SIG-M5 treated with dmso at 0.1 percent for 504 hours (cell line): Measurements from ENCODE around the gene TRAF3IP1.
"Not testable (repeated sequence)": the region's sequence is repeated elsewhere in the genome, so short reads cannot be mapped to it uniquely, and the experiment has no call there.

ENCODE experiments used
- DNase-seq: peaks from one replicate; lab custom pipeline; 2025; ENCODE audit not compliant: unreplicated experiment; lab: John Stamatoyannopoulos, UW

The TRAF3IP1 gene

DNA sequence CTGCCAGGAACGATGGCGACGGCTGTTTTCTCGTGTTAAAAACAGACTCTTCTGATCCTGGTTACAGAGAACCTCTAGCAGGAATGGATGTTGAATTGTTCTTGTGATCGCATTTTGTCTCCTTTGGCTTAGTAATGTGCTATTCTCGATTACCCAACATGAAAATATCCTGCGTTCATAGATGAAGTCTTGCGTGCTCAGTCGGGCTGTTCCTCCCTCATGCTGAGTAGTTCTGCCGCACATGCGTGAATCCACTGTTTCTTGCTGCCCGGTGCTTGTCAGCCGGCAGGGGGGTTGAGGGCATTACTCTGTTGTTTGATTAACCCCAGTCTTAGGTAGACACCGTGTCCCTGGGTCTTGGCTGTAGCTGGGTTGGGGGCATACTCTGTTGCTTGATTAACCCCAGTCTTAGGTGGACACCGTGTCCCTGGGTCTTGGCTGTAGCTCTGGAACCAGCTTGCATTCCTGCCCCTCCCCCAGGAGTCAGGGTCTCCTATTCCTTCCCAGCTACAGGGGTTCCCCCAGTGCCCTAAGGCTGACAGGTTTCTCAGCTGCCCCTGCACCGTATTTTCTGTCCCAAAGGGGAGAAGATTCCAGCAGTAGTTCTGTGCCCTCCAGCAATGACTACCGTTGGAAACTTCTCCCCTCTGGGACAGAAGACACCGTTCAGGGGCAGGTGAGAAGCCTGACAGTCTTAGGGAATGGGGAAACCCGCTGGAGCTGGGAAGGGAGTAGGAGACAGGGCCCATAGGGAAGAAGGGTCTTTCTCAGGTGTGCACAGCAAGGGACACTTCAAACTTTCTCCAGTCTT lies 84.3 kb downstream of the TRAF3IP1 start:
- no peak for DNase-seq

GRCh38 chr2:238405217-238405555 lies 84.9 kb downstream of the TRAF3IP1 start:
- DNase-seq, result not testable (repeated sequence)

GRCh38 chr2:238406221-238406997 lies 86.1 kb downstream of the TRAF3IP1 start:
- no peak for DNase-seq

DNA sequence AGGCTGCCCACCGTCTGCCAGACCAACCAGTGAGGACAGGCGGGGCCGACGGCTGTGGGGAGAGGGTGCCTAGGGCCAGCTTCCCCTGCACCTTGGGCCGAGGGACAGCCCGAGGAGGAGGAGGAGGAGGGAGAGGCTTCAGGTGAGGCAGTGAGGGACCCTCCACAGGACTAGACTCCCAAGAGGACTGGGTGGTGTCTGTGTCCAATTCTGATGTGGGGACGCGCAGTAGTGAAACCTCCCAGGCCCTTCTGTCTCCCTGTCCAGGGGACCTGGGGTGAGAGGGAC lies 86.6 kb downstream of the TRAF3IP1 start:
- no peak for DNase-seq

- DNase-seq, result no peak
Observed at GRCh38 chr2:238407566-238407965, 87.2 kb downstream of the TRAF3IP1 start.

DNA sequence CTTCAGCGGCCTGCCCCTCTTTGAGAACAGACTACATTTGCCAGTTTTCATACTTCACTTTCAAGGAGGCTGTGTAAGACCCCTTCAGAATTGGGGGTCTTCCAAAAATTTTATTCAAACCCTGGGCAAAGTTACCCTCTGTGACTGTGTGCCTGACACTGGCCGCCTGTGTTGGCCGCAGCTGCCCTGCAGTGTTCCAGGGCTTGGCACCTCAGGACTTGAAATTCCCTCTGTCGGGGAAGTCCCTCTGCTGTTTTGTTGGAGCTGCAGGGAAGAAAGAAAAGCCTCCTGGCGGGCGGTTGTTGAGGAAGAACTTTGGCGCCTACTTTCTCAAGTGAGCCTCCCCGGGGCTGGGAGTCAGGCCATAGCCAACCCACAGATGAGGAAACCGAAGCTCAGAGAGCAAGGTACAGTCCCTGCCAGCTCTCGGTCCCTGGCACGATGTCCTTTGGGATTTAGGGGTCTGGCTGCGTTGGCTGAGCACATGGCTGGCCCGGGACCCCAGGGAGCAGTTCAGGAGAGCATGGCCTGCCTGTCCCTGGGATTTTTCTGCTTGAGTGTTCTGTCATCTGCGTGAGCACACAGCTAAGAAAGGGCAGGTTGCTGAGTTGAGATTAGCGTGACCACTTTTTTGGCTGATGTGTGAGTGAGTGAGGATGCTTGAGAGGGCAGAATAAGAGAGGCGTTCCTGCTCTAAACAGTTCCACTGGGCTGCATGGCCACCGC lies 88.5 kb downstream of the TRAF3IP1 start:
- no peak for DNase-seq

DNA sequence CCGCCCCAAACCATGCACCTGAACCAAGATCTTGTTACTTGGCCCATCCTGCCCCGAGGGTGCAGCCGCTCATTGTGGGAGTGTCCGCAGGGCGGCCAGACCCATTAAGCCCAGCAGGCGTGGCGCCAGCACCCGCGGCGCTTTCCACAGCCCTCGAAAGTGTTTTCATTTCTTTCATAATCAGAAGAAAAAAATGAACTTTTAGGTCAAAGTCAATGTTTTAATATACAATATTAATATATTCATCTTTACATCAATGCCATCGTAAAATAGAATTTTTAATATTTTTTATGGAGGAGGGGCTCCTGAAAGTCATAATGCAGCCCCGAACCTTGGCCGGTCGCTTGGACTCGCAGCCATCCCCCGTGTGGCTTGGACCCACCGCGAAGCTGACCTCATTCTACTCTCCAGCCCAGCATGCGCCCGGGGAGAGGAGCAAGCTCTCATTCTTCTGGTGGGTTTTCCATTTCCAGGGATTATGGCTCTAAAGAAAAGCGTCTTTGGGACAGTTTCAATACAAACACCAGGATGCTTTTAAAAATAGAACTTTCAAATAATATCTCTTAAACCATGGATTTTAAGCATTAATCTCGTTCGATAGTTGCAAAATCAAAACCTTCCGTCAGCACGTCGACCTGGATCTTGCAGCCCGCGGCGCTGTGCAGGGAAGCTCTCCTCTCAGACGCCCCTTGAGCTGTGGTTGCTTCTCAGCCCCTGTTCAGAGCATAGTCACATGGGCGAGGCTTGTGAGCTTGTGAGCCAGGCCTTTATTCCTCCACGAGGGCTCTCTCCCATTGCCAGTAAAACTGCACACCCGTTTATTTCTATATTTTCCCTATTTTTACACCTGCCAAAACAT lies 89.3 kb downstream of the TRAF3IP1 start:
- DNase-seq, result no peak

GRCh38 chr2:238412067-238412767 lies 91.9 kb downstream of the TRAF3IP1 start:
- DNase-seq, result no peak

DNA sequence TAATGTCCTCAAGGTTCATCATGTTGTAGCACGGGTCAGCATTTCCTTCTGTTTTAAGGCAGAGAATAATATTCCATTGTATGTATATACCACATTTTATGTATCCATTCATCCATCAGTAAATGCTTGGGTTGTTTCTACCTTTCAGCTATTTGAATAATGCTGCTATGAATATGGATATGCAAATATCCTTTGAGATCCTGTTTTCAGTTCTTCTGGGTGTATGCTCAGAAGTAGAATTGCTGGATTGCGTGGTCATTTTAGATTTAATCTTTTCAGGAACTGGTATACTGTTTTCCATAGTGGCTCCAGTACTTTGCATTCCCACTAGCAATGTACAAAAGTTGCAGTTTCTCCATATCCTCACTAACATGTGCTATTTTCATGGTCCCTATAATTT lies 93.0 kb downstream of the TRAF3IP1 start:
- no peak for DNase-seq

GRCh38 chr2:238415036-238415764 lies 94.9 kb downstream of the TRAF3IP1 start:
- DNase-seq, result no peak

DNA sequence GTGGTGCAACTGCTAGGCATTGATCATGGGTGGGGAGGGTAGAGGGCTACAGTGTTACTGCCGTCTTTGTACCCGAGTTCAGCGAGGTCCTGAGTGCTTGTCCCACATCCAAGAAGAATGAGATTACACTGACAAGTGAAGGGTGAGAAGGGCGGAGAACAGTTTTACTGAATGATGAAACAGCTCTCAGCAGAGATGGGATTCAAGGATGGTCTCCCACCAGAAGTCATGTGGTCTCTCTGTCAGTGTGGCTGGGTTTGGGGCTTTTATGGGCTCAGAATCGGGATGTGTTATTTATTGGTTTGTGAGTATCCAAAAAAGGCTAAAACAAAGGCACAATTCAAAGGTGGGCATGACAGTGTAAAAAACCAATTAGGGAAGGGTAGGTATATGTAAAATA lies 95.6 kb downstream of the TRAF3IP1 start:
- no peak for DNase-seq

DNA sequence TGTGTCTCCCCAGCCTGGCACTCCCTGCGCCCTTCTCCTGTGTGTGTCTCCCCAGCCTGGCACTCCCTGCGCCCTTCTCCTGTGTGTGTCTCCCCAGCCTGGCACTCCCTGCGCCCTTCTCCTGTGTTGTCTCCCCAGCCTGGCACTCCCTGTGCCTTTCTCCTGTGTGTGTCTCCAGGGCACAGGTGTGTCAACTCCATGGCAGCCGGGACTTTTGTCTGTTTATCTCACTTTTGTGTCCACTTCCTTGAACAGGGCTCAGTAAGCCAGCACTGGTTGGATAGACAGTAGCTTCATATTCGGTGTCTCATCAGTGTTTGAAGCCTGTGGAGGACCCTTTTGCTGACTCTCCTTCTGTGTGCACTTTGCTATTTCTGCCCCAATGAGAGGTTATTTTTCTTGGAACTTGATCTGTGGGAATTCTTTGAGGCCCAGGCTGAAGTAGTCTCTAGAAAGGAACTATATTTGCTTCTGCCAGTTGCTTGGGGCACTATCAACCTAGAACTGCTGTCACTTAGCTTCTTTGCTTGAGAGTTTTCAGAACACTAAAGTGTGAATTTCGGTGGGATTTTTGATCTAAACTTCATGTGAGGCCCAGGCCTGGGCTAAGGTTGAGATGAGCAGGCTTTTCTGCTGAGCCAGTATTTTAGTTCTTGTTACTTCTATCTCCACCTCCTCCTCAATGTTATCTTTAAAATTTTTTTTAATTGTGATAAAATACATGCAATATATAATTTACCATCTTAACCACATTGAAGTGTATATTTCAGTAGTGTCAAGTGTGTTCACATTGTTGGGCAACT lies 98.1 kb downstream of the TRAF3IP1 start:
- no peak for DNase-seq

GRCh38 chr2:238418999-238419546 lies 98.8 kb downstream of the TRAF3IP1 start:
- no peak for DNase-seq

- DNase-seq, result no peak
Observed at GRCh38 chr2:238420442-238420841, 100.1 kb downstream of the TRAF3IP1 start.

DNA sequence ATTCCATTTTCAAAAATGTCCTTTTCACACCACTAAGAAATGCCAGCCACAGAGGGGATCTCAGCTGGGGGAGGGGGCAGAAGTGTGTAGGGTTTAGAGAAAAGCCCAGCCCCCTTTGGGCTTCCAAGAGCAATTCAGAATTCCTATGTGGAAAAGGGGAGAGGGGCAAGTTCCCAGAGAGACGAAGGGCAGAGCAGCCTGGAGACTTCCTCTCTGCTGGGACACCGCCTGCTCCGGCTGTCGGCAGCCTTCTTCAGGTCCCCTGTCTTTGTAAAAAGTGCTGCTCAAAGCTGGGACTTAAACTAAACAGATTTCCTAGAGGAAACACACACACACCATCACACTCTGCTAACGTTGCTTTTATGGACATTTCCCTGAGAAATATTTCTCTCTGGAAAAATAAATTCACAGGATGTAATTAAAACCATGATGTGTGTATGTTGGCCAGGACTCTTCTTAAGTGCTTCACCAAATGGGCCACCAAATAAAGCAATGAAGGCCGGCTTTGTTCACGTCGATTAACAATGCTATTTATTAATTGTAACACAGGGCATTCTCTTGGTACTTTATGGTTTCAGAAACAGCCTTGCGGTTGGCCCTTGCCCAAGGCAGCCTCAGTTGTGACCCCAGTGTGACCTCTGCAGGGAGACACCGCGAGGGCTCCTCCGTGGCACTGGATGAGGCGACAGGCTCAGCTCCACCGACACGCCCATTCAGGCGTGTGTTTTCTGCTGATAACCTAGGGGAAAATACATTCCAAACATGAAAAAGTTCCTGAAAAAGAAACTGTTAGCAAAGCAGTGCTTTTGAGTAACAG lies 100.8 kb downstream of the TRAF3IP1 start:
- no peak for DNase-seq

DNA sequence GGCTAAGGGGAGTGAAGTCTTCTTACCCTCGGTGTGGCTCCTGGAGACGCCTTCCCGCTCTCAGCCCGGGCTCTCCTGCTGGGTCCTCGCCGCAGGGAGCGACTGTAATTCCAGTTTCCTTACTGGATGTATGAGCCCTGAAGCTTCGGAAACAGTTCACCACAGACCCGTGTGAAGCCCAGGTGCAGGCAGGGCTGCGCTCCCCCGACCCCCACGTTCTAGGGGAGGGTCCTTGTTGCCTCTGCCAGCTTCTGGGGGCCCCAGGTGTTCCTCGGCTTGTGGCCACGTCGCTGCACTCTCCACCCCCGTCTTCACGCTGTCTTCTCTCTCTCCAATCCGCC lies 101.3 kb downstream of the TRAF3IP1 start:
- no peak for DNase-seq

DNA sequence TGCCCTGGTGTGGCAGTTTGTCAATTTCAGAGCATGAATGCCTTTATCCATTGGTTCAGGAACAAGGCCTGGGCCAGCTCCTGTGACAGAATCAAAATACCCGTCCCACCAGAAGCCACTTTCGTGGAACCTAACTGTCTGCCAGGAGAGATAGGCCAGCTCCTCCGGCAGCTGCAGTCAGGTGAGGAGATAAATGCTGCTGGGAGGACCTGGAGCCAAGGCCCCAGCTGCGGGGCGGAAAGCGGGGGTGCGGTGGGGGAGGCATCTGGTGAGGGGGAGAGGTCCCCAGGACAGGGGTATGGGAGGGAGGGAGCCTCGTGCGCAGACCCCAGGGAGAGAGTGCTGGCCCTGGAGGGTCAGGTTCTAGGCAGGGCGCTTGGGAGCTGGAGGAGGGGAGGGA lies 102.0 kb downstream of the TRAF3IP1 start:
- DNase-seq, result no peak

DNA sequence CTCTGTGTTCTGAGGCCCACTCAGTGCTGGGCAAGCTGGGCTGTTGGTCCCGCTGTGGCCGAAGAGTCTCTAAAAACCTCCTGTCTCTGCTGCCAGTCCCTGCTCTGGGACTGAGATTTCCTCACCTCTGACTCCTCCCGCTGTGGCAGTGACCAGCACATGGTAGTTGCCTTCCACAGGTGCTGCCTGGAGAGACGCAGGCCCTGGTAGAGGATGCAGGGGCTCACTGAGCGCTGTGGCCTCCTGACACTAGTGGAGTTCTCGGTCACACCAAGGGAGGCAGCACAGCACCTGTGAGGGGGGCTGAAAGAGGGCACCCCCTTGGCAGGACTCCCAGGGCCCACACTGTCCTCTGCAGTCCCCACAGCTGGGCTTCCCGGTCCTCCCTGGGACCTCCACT lies 102.6 kb downstream of the TRAF3IP1 start:
- DNase-seq, result no peak
